Esophagus (tissue), 2 donors: ENCODE results near the gene NPRL2. TPM values are rescaled to one million over a fixed set of nuclear protein-coding genes. Genes with fewer than 3 reads are reported as not detected.
A peak's percentile ranks its signal among the peaks of the same experiment; 100 is the strongest.

ENCODE experiments used
- H3K27ac ChIP-seq, 2 donors: one replicate each; pipeline ENCODE4 v1.5.1; 2013; ENCODE audit warnings: low read depth in 2 of 2, mild to moderate bottlenecking in 2 of 2, inconsistent platforms in 1 of 2, low read length in 1 of 2, moderate library complexity in 1 of 2
- H3K27me3 ChIP-seq, 2 donors: one replicate each; pipeline ENCODE4 v1.6.1; 2013; ENCODE audit warnings: low read length in 2 of 2, control low read depth in 1 of 2, mild to moderate bottlenecking in 1 of 2; ENCODE audit not compliant: insufficient read depth in 2 of 2, control insufficient read depth in 1 of 2
- H3K36me3 ChIP-seq, 2 donors: one replicate each; pipeline ENCODE4 v1.6.1; 2013; ENCODE audit warnings: low read length in 1 of 2; ENCODE audit not compliant: control insufficient read depth in 2 of 2, insufficient read depth in 2 of 2
- H3K4me1 ChIP-seq, 2 donors: one replicate each; pipeline ENCODE4 v1.6.1; 2013; ENCODE audit warnings: low read length in 1 of 2; ENCODE audit not compliant: control insufficient read depth in 2 of 2, insufficient read depth in 2 of 2
- H3K4me3 ChIP-seq, 2 donors: one replicate each; pipeline ENCODE4 v1.5.1; 2013; ENCODE audit warnings: low read length in 2 of 2, mild to moderate bottlenecking in 2 of 2, low read depth in 1 of 2, moderate library complexity in 1 of 2
- H3K9me3 ChIP-seq, 2 donors: one replicate each; pipeline ENCODE4 v1.6.1; 2013; ENCODE audit warnings: mild to moderate bottlenecking in 2 of 2, low read depth in 1 of 2, low read length in 1 of 2, moderate library complexity in 1 of 2; ENCODE audit not compliant: control insufficient read depth in 2 of 2, insufficient read depth in 1 of 2
- whole genome bisulfite sequencing, 2 donors: extraction: QIAGEN DNeasy Blood & Tissue Kit; methylation state at CpG; one replicate each; pipeline ENCODE4 v1.1.7; 2013; 5-methylcytosine and 5-hydroxymethylcytosine counted together
- polyA plus RNA-seq, 2 donors: library from polyadenylated mRNA; stranded (reverse); fragments of 200-250 nt; gene quantifications; one replicate each; pipeline ENCODE4 v1.2.3, GENCODE V29; 2013
- donor health status: healthy with polysubstance abuse.
- donor health status: Bipolar disorder and iron deficiency.

The NPRL2 gene
- polyA plus RNA-seq, 2 donors = 14.9 to 16.4 TPM

GRCh38 chr3:50364573-50365079, 14.1 kb upstream of the NPRL2 start:
- no peaks in the 10 kb centered on the region for H3K9me3 ChIP-seq
- no peaks in the 10 kb centered on the region for H3K36me3 ChIP-seq
- no peaks in the 10 kb centered on the region for H3K27me3 ChIP-seq
- H3K4me1 ChIP-seq = peaks cover 9 to 16% of the 10 kb centered on the region in 2 donors
- H3K4me3 ChIP-seq = peak overlapping the region; percentile 50 to 60
- H3K27ac ChIP-seq = peak overlapping the region; percentile 5 to 54
- 9% methylated on average over 39 to 48 of the region's 48 CpGs for WGBS, 2 donors

- WGBS, 2 donors = 22 to 24% methylated on average over 8 of the region's 8 CpGs
- H3K27me3 ChIP-seq = no peaks in the 10 kb centered on the region
- no peaks in the 10 kb centered on the region for H3K9me3 ChIP-seq
- peaks cover 25 to 30% of the 10 kb centered on the region in 2 donors for H3K4me1 ChIP-seq
- peak overlapping the region in 1 of 2 donors; percentile 36 for H3K27ac ChIP-seq
- peaks cover 8 to 28% of the 10 kb centered on the region in 2 donors for H3K36me3 ChIP-seq
- H3K4me3 ChIP-seq = no peak overlapping the region
Observed at GRCh38 chr3:50359760-50360110, 9.2 kb upstream of the NPRL2 start.

DNA sequence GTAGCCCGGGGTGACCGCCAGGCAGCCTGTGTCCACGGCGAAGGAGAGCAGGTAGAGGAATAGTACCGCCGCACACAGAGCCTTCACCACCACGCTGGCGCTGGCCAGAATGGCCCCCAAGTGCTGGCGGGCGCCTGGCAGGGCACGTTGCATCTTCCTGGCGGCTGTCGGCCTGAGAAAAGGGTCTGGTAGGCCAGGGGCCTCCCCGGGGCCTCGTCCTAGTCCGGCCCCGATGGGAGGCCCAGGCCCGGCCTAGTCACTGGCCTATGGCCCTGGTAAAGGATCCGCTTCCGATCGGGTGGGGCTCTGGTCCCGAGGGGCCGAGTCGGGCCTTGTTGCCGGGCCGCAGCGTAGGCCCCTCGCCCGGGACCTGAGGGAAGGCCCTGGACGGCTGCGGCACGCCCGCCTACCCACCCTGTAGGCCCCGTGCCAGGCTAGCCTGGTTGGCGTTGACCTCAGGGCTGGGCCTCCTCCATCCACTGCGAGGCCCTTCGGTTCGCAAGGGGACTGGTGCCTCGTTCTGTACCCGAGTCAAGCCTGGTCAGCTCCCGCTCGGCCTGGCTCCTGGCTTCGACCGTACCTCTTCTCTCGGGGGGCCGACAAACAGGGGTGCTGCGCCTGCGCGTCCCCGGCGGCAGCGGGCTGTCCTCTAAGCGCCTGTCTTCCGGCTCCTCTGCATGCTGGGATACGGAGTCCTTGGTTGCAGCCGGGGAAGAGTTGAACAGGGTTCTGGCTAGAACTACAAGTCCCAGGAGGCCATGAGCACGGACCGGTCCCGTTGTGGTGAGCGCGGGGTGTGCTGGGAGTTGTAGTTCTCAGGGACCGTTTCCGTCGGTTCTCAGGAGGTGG, 8.6 kb upstream of the NPRL2 start, which contains the start of gene TMEM115:
TMEM115 (minus strand) TSS at position 611 of the 849 bp plus-strand sequence; CDS start at position 153, 458 bp downstream.
- peak within 1 kb of the TSS; percentile 72 to 90 for H3K4me3 ChIP-seq
- H3K9me3 ChIP-seq = no peaks in the 10 kb centered on the region
- H3K27me3 ChIP-seq = no peaks in the 10 kb centered on the region
- WGBS, 2 donors = 1% methylated on average over 46 to 64 of the region's 64 CpGs
- peaks cover 21 to 25% of the 10 kb centered on the region in 2 donors for H3K4me1 ChIP-seq
- peak within 1 kb of the TSS; percentile 75 to 87 for H3K27ac ChIP-seq
- H3K36me3 ChIP-seq = peaks cover 10 to 34% of the 10 kb centered on the region in 2 donors

- H3K36me3 ChIP-seq = peaks cover 13 to 39% of the 10 kb centered on the region in 2 donors
- peaks cover 21 to 24% of the 10 kb centered on the region in 2 donors for H3K4me1 ChIP-seq
Observed at GRCh38 chr3:50358355-50358910, 7.9 kb upstream of the NPRL2 start.

DNA sequence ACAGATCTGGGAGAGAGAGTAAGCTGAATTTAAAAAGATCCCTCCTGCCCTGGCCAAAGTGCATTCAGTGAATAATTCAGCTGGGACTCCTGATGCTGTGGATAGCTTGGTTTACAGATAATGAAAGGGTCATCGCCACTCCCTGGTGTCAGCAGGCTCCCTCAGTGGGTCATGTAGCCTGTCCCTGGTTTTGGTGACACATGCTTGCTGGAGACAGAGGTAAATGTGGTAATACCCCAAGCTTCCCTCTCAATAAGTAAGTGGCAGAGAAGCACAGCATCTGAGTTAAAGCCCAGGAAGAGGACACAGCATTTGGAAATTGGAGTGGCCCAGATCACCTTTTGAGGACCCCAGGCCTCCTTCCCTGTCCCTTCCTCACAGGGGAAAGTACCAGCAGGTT, 6.9 kb upstream of the NPRL2 start:
- Histone ChIP-seq H3K27ac (no peak overlapping the region), H3K4me3 (peak overlapping the region; percentile 12 to 90), H3K36me3 (peaks cover 17 to 43% of the 10 kb centered on the region in 2 donors), H3K27me3 (no peaks in the 10 kb centered on the region), H3K9me3 (no peaks in the 10 kb centered on the region), H3K4me1 (peaks cover 21 to 24% of the 10 kb centered on the region in 2 donors)
- WGBS, 2 donors = 65 to 78% methylated on average over 1 of the region's 1 CpG

More at GRCh38 chr3:50358355-50358910, 7.9 kb upstream of the NPRL2 start:
- H3K27ac ChIP-seq = peak overlapping the region; percentile 75 to 87
- H3K9me3 ChIP-seq = no peaks in the 10 kb centered on the region
- H3K27me3 ChIP-seq = no peaks in the 10 kb centered on the region
- 39 to 43% methylated on average over 24 of the region's 24 CpGs for WGBS, 2 donors
- peak overlapping the region; percentile 72 to 90 for H3K4me3 ChIP-seq

DNA sequence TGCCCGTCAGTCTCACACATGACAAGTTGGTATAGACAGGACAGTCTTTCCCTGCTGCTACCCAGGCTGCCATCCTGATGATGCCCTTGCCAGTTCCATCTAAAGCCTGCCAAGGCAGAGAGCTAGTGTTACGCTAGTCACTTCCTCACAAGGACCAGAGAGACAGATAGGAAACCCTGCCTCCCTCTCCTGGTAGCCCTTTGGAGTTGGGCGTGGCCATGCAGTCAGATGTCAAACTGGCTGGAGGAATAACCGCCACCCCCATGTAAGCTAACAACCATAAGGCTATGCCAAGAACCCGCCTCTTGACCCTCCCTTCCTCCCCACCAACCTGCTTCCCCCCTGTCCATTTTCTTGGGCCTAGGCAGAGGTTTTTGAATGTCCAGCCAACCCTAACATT, 6.0 kb upstream of the NPRL2 start:
- H3K36me3 ChIP-seq = peaks cover 17 to 43% of the 10 kb centered on the region in 2 donors
- H3K4me3 ChIP-seq = peak overlapping the region in 1 of 2 donors; percentile 90
- no peaks in the 10 kb centered on the region for H3K9me3 ChIP-seq
- H3K4me1 ChIP-seq = peaks cover 21 to 27% of the 10 kb centered on the region in 2 donors
- H3K27me3 ChIP-seq = no peaks in the 10 kb centered on the region
- H3K27ac ChIP-seq = peak overlapping the region; percentile 11 to 16
- 37 to 51% methylated on average over 5 of the region's 5 CpGs for WGBS, 2 donors

DNA sequence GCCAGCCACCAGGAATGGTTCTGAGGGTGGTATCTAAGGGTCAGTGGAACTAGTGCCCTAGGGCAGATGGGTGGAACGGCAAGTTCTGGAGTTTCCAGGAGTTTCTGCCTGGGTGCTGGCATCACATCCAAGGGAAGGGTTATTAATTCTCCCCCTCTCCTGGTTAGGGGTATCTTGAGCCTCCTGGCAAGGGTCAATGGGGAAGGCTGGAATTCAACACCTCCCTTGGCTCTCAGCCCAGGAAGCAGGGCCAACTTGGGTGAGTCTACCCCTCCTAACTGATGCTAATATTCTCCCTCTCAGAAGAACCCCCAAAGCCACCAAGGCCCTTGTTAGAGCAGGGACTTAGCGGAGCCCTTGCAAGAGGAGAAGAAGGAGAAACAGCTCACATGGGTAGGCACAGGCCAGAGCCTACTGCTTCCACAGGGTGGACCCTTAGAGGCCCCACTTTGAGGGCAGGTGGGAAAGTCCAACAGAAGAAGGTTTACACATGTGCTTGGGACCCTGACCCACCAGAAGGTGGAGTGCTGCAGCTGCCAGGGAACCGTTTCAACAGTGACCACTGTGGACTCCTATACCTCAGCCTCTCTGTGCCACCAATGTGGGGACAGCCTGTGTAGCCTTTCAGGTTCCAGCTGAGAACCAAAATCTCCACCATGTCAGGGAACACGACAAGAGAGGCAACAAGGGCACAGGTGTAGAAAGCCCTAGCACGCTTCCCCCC, 5.4 kb upstream of the NPRL2 start:
- peak overlapping the region in 1 of 2 donors; percentile 16 for H3K27ac ChIP-seq
- H3K27me3 ChIP-seq = no peaks in the 10 kb centered on the region
- peaks cover 21 to 33% of the 10 kb centered on the region in 2 donors for H3K4me1 ChIP-seq
- peaks cover 17 to 43% of the 10 kb centered on the region in 2 donors for H3K36me3 ChIP-seq
- WGBS, 2 donors = 60 to 63% methylated on average over 5 of the region's 5 CpGs
- peak overlapping the region in 1 of 2 donors; percentile 90 for H3K4me3 ChIP-seq
- no peaks in the 10 kb centered on the region for H3K9me3 ChIP-seq

DNA sequence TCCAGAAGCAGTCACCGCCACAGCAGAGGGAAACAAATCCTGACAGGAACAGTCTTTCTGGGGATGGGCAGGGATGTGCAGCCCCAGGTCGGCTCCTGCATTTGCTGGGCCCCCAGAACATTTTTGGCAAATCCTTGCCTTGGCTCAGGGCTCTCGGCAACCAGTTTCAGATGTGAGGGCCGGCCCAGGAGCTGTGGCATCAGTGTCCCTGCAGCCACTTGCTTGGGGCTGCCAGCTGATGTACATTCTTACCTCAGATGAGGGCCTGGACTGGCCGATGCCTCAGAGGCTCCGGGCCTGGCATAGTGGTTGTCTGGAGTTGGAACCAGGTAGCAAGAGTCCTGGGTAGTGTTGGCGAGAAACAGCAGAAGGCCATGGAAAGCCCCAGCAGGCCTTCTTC, 4.3 kb upstream of the NPRL2 start:
- H3K27ac ChIP-seq = no peak overlapping the region
- H3K4me1 ChIP-seq = peaks cover 21 to 36% of the 10 kb centered on the region in 2 donors
- no peaks in the 10 kb centered on the region for H3K9me3 ChIP-seq
- no peaks in the 10 kb centered on the region for H3K27me3 ChIP-seq
- 80 to 83% methylated on average over 7 of the region's 7 CpGs for WGBS, 2 donors
- no peak overlapping the region for H3K4me3 ChIP-seq
- H3K36me3 ChIP-seq = peaks cover 17 to 43% of the 10 kb centered on the region in 2 donors

- Histone ChIP-seq H3K4me1 (peaks cover 21 to 41% of the 10 kb centered on the region in 2 donors), H3K4me3 (no peak overlapping the region), H3K9me3 (no peaks in the 10 kb centered on the region), H3K27me3 (no peaks in the 10 kb centered on the region), H3K27ac (no peak overlapping the region), H3K36me3 (peaks cover 17 to 43% of the 10 kb centered on the region in 2 donors)
- 77 to 81% methylated on average over 5 of the region's 5 CpGs for WGBS, 2 donors
Observed at GRCh38 chr3:50354186-50354764, 3.7 kb upstream of the NPRL2 start.
